Measurements from ENCODE around the gene PLAAT4. TPM values are rescaled to one million over a fixed set of nuclear protein-coding genes. Genes with fewer than 3 reads are reported as not detected.
"Not testable (repeated sequence)": the region's sequence is repeated elsewhere in the genome, so short reads cannot be mapped to it uniquely, and the experiment has no call there.

The PLAAT4 gene
- total and polyA plus RNA-seq, 4 experiments from 2014 or later, result 152 to 416 (median 277) TPM

DNA sequence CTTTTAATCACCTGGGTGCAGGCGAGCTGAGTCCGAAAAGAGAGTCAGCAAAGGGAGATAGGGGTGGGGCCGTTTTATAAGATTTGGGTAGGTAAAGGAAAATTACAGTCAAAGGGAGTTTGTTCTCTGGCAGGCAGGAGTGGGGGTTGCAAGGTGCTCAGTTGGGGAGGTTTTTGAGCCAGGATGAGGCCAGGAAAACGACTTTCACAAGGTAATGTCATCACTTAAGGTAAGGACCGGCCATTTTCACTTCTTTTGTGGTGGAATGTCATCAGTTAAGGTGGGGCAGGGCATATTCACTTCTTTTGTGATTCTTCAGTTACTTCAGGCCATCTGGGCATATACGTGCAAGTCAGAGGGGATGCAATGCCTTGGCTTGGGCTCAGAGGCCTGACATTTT lies 7.2 kb upstream of the PLAAT4 start:
- H3K27me3 ChIP-seq (ENCODE audit: insufficient read depth, low read length); H3K27me3 Mint-ChIP-seq; H3K36me3 Mint-ChIP-seq; H3K9me3 ChIP-seq (ENCODE audit: control insufficient read depth in 1 of 2, low read length in 2 of 2); intact Hi-C loops (cut with micrococcal nuclease); H3K4me3 ChIP-seq (ENCODE audit: low read length in 2 of 2); DNase-seq; H3K27ac ChIP-seq (ENCODE audit: low read depth, low read length); H3K9me3 Mint-ChIP-seq; H3K36me3 ChIP-seq (ENCODE audit: insufficient read depth, low read length): not testable (repeated sequence)
- H3K4me1 Mint-ChIP-seq, result peaks cover 39 to 53% (median 47%) of the 10 kb centered on the region in 4 donors
- H3K4me1 ChIP-seq (ENCODE audit: insufficient read depth, low read length), result peaks cover 50% of the 10 kb centered on the region
- POLR2A ChIA-PET (ENCODE audit: partially characterized antibody), result interaction anchor here (0.8 to 1.4 kb wide), 8 partner anchors 9 to 105 kb away, joined by 3 to 4 read pairs (median 3); partner anchors contain the start of gene PLAAT3
- CTCF ChIA-PET (ENCODE audit: partially characterized antibody), result interaction anchor here (1.0 to 1.8 kb wide), 3 partner anchors 12 to 38 kb away, joined by 3 to 5 read pairs (median 3); no protein-coding TSS in a partner anchor
- H3K27ac Mint-ChIP-seq, result peak overlapping the region; percentile 26 to 85 (median 84)
- peak overlapping the region in 1 of 8 donors; percentile 35 for H3K4me3 Mint-ChIP-seq

DNA sequence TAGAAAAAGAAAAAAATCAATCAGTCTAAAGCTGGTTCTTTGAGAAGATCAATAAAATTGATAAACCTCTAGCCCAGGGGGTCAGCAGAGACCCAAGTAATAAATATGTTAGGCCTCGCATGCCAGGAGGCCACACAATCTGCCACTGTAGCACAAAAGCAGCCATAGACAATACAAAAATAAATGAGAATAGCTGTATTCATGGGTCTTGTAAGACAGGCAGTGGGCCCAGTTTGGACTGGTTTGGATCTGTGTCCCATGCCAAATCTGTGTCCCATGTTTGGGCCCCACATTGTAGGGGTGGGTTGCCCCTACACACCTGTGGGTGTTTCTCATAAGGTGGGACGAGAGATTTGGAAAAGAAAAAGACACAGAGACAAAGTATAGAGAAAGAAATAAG lies 6.6 kb upstream of the PLAAT4 start:
- Histone ChIP-seq H3K4me1 (ENCODE audit: insufficient read depth, low read length) (peaks cover 56% of the 10 kb centered on the region), H3K27me3 (ENCODE audit: insufficient read depth, low read length) (no peaks in the 10 kb centered on the region), H3K4me3 (ENCODE audit: low read length in 2 of 2) (no peak overlapping the region), H3K36me3 (ENCODE audit: insufficient read depth, low read length) (no peaks in the 10 kb centered on the region), H3K27ac (ENCODE audit: low read depth, low read length) (no peak overlapping the region), H3K9me3 (ENCODE audit: control insufficient read depth in 1 of 2, low read length in 2 of 2) (no peaks in the 10 kb centered on the region)
- Mint-ChIP-seq H3K4me1 (peaks cover 43 to 59% (median 52%) of the 10 kb centered on the region in 4 donors), H3K36me3 (no peaks in the 10 kb centered on the region), H3K9me3 (no peaks in the 10 kb centered on the region), H3K27ac (peak overlapping the region; percentile 67 to 94 (median 85)), H3K4me3 (peak overlapping the region in 1 of 8 donors; percentile 26), H3K27me3 (no peaks in the 10 kb centered on the region)
- no peak for DNase-seq
- intact Hi-C loops (cut with micrococcal nuclease), result loop anchor here (2.0 kb wide), 1 partner anchor 39 kb away; the partner anchor contains the start of gene PLAAT5
- POLR2A ChIA-PET (ENCODE audit: partially characterized antibody), result interaction anchor here (0.8 to 1.3 kb wide), 6 partner anchors 10 to 104 kb away, joined by 3 read pairs; partner anchors contain the start of gene PLAAT3
- CTCF ChIA-PET (ENCODE audit: partially characterized antibody), result interaction anchor here (1.0 to 1.8 kb wide), 3 partner anchors 12 to 38 kb away, joined by 3 to 5 read pairs (median 3); no protein-coding TSS in a partner anchor

DNA sequence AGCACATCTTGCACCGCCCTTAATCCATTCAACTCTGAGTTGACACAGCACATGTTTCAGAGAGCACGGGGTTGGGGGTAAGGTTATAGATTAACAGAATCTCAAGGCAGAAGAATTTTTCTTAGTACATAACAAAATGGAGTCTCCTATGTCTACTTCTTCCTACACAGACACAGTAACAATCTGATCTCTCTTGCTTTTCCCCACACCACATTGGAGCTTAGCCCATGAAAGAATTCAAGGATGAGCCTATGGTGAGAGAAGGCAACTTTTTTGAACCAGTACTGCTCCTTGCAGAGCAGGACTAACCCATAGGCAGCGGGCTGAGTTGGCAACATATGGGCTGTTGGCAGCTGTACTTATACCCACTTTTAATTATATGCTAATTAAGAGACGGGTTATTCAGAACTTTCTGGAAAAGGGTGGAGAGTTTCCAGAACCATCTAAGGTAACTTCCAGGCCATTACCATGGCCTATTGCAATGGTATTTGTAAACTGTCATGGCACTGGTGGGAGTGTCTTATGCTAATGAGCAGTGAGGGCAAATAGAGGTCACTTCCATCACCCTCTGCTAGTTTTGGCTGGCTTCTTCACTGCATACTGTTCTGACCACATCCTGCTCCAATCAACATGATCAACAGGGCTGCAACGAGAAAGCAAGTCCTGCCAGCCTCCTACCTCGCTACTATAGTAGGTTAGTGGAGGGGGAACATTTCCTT lies 5.4 kb upstream of the PLAAT4 start:
- H3K4me3 ChIP-seq (ENCODE audit: low read length in 2 of 2), result peak overlapping the region in 1 of 2 donors; percentile 12
- intact Hi-C loops (cut with micrococcal nuclease), result loop anchor here (1.0 to 2.0 kb wide), 2 partner anchors 13 to 40 kb away; partner anchors contain the start of gene PLAAT5
- POLR2A ChIA-PET (ENCODE audit: partially characterized antibody), result interaction anchor here (0.9 to 8.4 kb wide), 9 partner anchors 8 to 50 kb away, joined by 3 to 101 read pairs (median 6); partner anchors contain the start of gene PLAAT5
- not testable (repeated sequence) for H3K36me3 ChIP-seq (ENCODE audit: insufficient read depth, low read length); H3K9me3 ChIP-seq (ENCODE audit: control insufficient read depth in 1 of 2, low read length in 2 of 2); H3K27me3 Mint-ChIP-seq; H3K27me3 ChIP-seq (ENCODE audit: insufficient read depth, low read length); H3K36me3 Mint-ChIP-seq; H3K9me3 Mint-ChIP-seq
- Mint-ChIP-seq H3K27ac (peak overlapping the region; percentile 90 to 99 (median 95)), H3K4me3 (peak overlapping the region; percentile 55 to 91 (median 84)), H3K4me1 (peaks cover 54 to 71% (median 64%) of the 10 kb centered on the region in 4 donors)
- CTCF ChIA-PET (ENCODE audit: partially characterized antibody), result interaction anchor here (1.1 to 3.1 kb wide), 5 partner anchors 12 to 168 kb away, joined by 3 to 14 read pairs (median 6); no protein-coding TSS in a partner anchor
- DNase-seq, result peak; percentile 79 to 89 (median 85)
- H3K4me1 ChIP-seq (ENCODE audit: insufficient read depth, low read length), result peaks cover 68% of the 10 kb centered on the region
- peak overlapping the region; percentile 47 for H3K27ac ChIP-seq (ENCODE audit: low read depth, low read length)

DNA sequence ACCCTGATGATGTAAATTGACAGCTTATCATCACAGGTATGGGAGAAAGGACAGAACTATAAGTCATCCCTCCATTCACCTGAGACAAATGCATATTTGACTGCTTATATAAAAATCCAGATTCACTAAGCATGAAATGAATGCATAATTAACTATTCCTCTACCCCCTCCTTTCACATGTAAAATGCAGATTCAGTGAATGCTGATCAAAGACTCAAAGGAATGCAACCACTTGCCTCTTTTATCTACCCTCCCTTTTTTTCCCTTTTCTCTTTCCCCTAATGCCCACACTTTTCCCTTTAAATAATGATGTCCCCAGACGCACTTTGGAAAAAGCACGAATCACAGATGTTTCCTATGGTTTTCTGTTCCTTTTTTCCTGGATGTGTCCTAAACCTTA lies 4.5 kb upstream of the PLAAT4 start:
- H3K36me3 ChIP-seq (ENCODE audit: insufficient read depth, low read length), result no peaks in the 10 kb centered on the region
- H3K27me3 ChIP-seq (ENCODE audit: insufficient read depth, low read length), result no peaks in the 10 kb centered on the region
- CTCF ChIA-PET (ENCODE audit: partially characterized antibody), result interaction anchor here (0.5 to 3.1 kb wide), 8 partner anchors 11 to 167 kb away, joined by 3 to 14 read pairs (median 4); no protein-coding TSS in a partner anchor
- Mint-ChIP-seq H3K27ac (peak overlapping the region; percentile 90 to 99 (median 95)), H3K9me3 (no peaks in the 10 kb centered on the region), H3K27me3 (no peaks in the 10 kb centered on the region), H3K36me3 (peaks cover 0 to 7% of the 10 kb centered on the region in 2 donors), H3K4me3 (peak overlapping the region in 7 of 8 donors; percentile 78 to 91 (median 85)), H3K4me1 (peaks cover 57 to 80% (median 68%) of the 10 kb centered on the region in 4 donors)
- DNase-seq, result no peak
- peaks cover 71% of the 10 kb centered on the region for H3K4me1 ChIP-seq (ENCODE audit: insufficient read depth, low read length)
- POLR2A ChIA-PET (ENCODE audit: partially characterized antibody), result interaction anchor here (0.9 to 8.4 kb wide), 11 partner anchors 9 to 81 kb away, joined by 3 to 101 read pairs (median 4); partner anchors contain the start of gene PLAAT5
- peak overlapping the region; percentile 47 for H3K27ac ChIP-seq (ENCODE audit: low read depth, low read length)
- H3K9me3 ChIP-seq (ENCODE audit: control insufficient read depth in 1 of 2, low read length in 2 of 2), result no peaks in the 10 kb centered on the region
- peak overlapping the region in 1 of 2 donors; percentile 12 for H3K4me3 ChIP-seq (ENCODE audit: low read length in 2 of 2)
- intact Hi-C loops (cut with micrococcal nuclease), result no loop called here

DNA sequence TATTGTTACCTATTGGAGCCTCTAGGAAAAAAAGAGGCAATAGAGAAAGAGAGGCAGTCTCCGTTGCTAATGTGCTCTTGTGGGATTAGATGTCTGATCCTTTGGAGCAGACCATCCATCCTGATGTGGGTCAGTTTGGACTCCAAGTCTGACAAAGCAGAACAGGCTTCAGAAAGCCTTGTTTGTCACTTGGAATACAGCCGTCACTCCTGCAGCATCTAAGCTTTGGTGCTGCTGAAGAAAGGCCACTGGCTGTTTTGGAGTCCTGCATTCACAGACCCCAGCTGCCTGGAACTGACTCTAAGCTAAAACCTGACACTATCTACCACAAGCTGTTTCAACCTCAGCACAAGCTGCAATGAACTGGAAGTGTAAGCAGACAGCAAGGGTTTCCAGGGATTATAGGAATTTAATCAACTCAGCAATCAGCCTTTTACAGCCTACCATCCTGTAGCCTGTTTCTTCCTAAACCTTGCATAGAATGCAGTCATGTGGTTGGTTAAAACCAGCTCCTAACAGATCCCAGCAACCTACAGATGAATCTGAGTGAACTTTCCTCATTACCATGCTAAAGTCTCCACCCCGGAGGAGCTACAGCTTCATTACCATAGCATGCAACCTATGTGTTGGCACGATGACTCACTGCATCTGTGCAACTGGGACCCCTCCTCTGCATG lies 3.7 kb upstream of the PLAAT4 start:
- H3K4me1 ChIP-seq (ENCODE audit: insufficient read depth, low read length), result peaks cover 78% of the 10 kb centered on the region
- H3K27ac Mint-ChIP-seq, result peak overlapping the region in 5 of 7 donors; percentile 48 to 99 (median 94)
- DNase-seq, result no peak
- ChIA-PET POLR2A (ENCODE audit: partially characterized antibody) (interaction anchor here (0.8 to 8.4 kb wide), 8 partner anchors 11 to 81 kb away, joined by 3 to 101 read pairs (median 6); partner anchors contain the start of gene PLAAT5), CTCF (ENCODE audit: partially characterized antibody) (interaction anchor here (0.5 to 3.1 kb wide), 7 partner anchors 11 to 103 kb away, joined by 3 to 14 read pairs (median 5); no protein-coding TSS in a partner anchor)
- H3K9me3 ChIP-seq (ENCODE audit: control insufficient read depth in 1 of 2, low read length in 2 of 2), result no peaks in the 10 kb centered on the region
- no peaks in the 10 kb centered on the region for H3K36me3 ChIP-seq (ENCODE audit: insufficient read depth, low read length)
- H3K9me3 Mint-ChIP-seq, result no peaks in the 10 kb centered on the region
- no peak overlapping the region for H3K4me3 ChIP-seq (ENCODE audit: low read length in 2 of 2)
- H3K27me3 ChIP-seq (ENCODE audit: insufficient read depth, low read length), result no peaks in the 10 kb centered on the region
- intact Hi-C loops (cut with micrococcal nuclease), result no loop called here
- H3K36me3 Mint-ChIP-seq, result peaks cover 0 to 14% of the 10 kb centered on the region in 2 donors
- H3K4me3 Mint-ChIP-seq, result peak overlapping the region in 7 of 8 donors; percentile 19 to 76 (median 45)
- H3K27me3 Mint-ChIP-seq, result no peaks in the 10 kb centered on the region
- no peak overlapping the region for H3K27ac ChIP-seq (ENCODE audit: low read depth, low read length)
- peaks cover 59 to 88% (median 75%) of the 10 kb centered on the region in 4 donors for H3K4me1 Mint-ChIP-seq

DNA sequence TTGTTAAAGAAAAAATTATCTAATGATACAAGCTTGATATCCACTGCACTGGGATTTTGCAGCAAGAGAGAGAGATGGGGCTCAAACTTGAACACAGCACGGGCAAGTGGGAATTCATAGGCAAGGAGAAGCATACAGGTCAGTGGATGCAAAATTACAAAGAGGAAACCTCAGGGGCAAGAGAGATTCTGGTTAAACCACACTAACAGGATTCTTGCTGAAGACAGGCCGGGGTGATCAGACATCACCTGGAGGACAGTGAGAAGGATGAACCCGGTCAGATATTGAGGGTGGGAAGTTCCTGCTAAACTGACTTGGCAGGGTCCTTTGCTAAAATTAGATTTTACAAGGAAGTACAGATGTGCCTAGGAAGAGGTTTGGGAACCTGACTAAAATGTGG lies 2.5 kb upstream of the PLAAT4 start:
- no peak for DNase-seq
- Mint-ChIP-seq H3K4me3 (peak overlapping the region in 7 of 8 donors; percentile 19 to 76 (median 65)), H3K4me1 (peaks cover 66 to 95% (median 82%) of the 10 kb centered on the region in 4 donors), H3K27ac (peak overlapping the region; percentile 48 to 99 (median 94)), H3K36me3 (peaks cover 3 to 23% of the 10 kb centered on the region in 2 donors), H3K27me3 (no peaks in the 10 kb centered on the region), H3K9me3 (peaks cover 0 to 1% (median 0%) of the 10 kb centered on the region in 8 donors)
- POLR2A ChIA-PET (ENCODE audit: partially characterized antibody), result interaction anchor here (0.8 to 8.4 kb wide), 3 partner anchors 17 to 59 kb away, joined by 3 to 101 read pairs (median 42); no protein-coding TSS in a partner anchor
- no peak overlapping the region for H3K4me3 ChIP-seq (ENCODE audit: low read length in 2 of 2)
- intact Hi-C loops (cut with micrococcal nuclease), result no loop called here
- no peaks in the 10 kb centered on the region for H3K27me3 ChIP-seq (ENCODE audit: insufficient read depth, low read length)
- H3K27ac ChIP-seq (ENCODE audit: low read depth, low read length), result peak overlapping the region; percentile 77
- no peaks in the 10 kb centered on the region for H3K9me3 ChIP-seq (ENCODE audit: control insufficient read depth in 1 of 2, low read length in 2 of 2)
- H3K36me3 ChIP-seq (ENCODE audit: insufficient read depth, low read length), result no peaks in the 10 kb centered on the region
- CTCF ChIA-PET (ENCODE audit: partially characterized antibody), result interaction anchor here (3.1 kb wide), 1 partner anchor 55 kb away, joined by 14 read pairs; no protein-coding TSS in a partner anchor
- H3K4me1 ChIP-seq (ENCODE audit: insufficient read depth, low read length), result peaks cover 86% of the 10 kb centered on the region
